Gastrocnemius medialis (tissue), 4 donors: Measurements from ENCODE around the gene AGTR1.

Experiments
- POLR2A ChIP-seq, 2 donors: fragments of 450-650 bp; IDR thresholded peaks; one replicate each; pipeline ENCODE4 v1.6.1; 2017; ENCODE audit warnings: antibody characterized with exemption in 2 of 2, mild to moderate bottlenecking in 2 of 2, moderate library complexity in 2 of 2
- TF ChIP-seq, protein P1 (sequence below), 5 experiments: fragments of 450-650 bp in 3 of 5; fragments of 200-600 bp in 2 of 5; sonication (generic) in 2 of 5; IDR thresholded peaks in 4 of 5; conservative IDR thresholded peaks in 1 of 5; 1 replicate in 4 of 5; 2 replicates in 1 of 5; pipeline ENCODE4 v1.5.1; 2016 to 2019; ENCODE audit warnings: antibody characterized with exemption in 5 of 5, mild to moderate bottlenecking in 3 of 5, moderate library complexity in 3 of 5

DNA sequence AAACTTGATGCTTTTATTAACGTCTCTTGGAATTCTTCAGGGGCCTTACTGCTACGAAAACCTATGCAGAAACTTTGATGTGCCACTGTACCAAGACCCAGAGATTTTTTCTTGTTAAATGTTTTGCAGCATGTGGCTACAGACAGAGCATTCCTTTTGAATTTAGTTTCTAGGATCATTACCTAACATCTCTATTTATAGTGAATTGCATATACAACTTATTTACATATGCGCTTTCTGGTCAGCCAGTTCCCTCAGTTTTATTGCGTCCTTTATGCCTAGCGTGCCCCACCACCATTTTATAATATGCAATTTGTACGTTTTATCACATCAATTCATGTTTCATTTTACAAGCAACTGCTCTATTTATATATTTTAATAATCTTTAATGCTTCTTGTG lies 46.2 kb upstream of the AGTR1 start:
- no peak for TF ChIP-seq POLR2A (IDR thresholded peaks at IDR 0.05)
- TF ChIP-seq, protein P1, sequence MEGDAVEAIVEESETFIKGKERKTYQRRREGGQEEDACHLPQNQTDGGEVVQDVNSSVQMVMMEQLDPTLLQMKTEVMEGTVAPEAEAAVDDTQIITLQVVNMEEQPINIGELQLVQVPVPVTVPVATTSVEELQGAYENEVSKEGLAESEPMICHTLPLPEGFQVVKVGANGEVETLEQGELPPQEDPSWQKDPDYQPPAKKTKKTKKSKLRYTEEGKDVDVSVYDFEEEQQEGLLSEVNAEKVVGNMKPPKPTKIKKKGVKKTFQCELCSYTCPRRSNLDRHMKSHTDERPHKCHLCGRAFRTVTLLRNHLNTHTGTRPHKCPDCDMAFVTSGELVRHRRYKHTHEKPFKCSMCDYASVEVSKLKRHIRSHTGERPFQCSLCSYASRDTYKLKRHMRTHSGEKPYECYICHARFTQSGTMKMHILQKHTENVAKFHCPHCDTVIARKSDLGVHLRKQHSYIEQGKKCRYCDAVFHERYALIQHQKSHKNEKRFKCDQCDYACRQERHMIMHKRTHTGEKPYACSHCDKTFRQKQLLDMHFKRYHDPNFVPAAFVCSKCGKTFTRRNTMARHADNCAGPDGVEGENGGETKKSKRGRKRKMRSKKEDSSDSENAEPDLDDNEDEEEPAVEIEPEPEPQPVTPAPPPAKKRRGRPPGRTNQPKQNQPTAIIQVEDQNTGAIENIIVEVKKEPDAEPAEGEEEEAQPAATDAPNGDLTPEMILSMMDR (IDR thresholded peaks at IDR 0.05 in 4 of 5, conservative IDR thresholded peaks at IDR 0.05 in 1 of 5), result no peak
